PFSK-1 (cell line): ENCODE data around the gene UBASH3A.

Source experiments
- POLR2AphosphoS5 ChIP-seq: IDR thresholded peaks from 2 replicates; pipeline ENCODE4 v1.6.1; 2012; ENCODE audit warnings: low read depth, mild to moderate bottlenecking, control low read depth, low read length, moderate library complexity
- REST ChIP-seq, 2 experiments: IDR thresholded peaks; 2 replicates each; pipeline versions ENCODE4 v1.6.1 to v1.8.0; 2011 to 2012; ENCODE audit warnings: low read depth in 2 of 2, low read length in 2 of 2, control low read depth in 1 of 2, inconsistent platforms in 1 of 2, mild to moderate bottlenecking in 1 of 2, moderate library complexity in 1 of 2; ENCODE audit not compliant: insufficient read depth in 1 of 2
- TAF1 ChIP-seq: IDR thresholded peaks from 2 replicates; pipeline ENCODE4 v1.6.1; 2012; ENCODE audit warnings: low read length, control low read depth, borderline replicate concordance; ENCODE audit not compliant: insufficient read depth

GRCh38 chr21:42393443-42393950, 10.2 kb upstream of the UBASH3A start:
- TF ChIP-seq POLR2AphosphoS5 (no peak), TAF1 (no peak), REST (IDR thresholded peaks at IDR 0.05; ENCODE audit: insufficient read depth in 1 of 2, low read depth in 2 of 2, low read length in 2 of 2) (no peak)
